Hindlimb muscle (tissue), 1 donor: ENCODE data around the gene ARCN1. TPM values are rescaled to one million over a fixed set of nuclear protein-coding genes. Genes with fewer than 3 reads are reported as not detected.

Experiments used
- DNase-seq: peaks from one replicate; pipeline ENCODE4 v3.0.0-alpha.2; 2013
- polyA plus RNA-seq: library from polyadenylated mRNA; unstranded; fragments of 120-200 nt; gene quantifications from one replicate; pipeline ENCODE4 v1.2.1, GENCODE V29; 2013; ENCODE audit not compliant: insufficient read length

The ARCN1 gene
- polyA plus RNA-seq, result 114 TPM

- peak; percentile 86 for DNase-seq
These were observed at the start of gene ARCN1 for GRCh38 chr11:118572061-118572980. TSS of gene ARCN1 (plus strand) at chr11:118572409. CDS start at chr11:118572548, 139 bp downstream.

GRCh38 chr11:118522571-118523072, 49.6 kb upstream of the ARCN1 start:
- DNase-seq, result no peak

- no peak for DNase-seq
These were observed 47.9 kb upstream of the ARCN1 start for GRCh38 chr11:118524356-118524755.

- DNase-seq, result no peak
These were observed 47.3 kb upstream of the ARCN1 start for GRCh38 chr11:118524757-118525470.

- DNase-seq, result no peak
These were observed 45.5 kb upstream of the ARCN1 start for GRCh38 chr11:118526688-118527087.

GRCh38 chr11:118527109-118527508, 45.1 kb upstream of the ARCN1 start, which contains the start of gene TTC36:
TSS of gene TTC36 (plus strand) at chr11:118527474. CDS start at chr11:118527495, 21 bp downstream.
- DNase-seq, result no peak

- no peak for DNase-seq
These were observed 43.7 kb upstream of the ARCN1 start for GRCh38 chr11:118528511-118528910.

- no peak for DNase-seq
These were observed 42.5 kb upstream of the ARCN1 start for GRCh38 chr11:118529584-118530175.

GRCh38 chr11:118530180-118530682, 42.0 kb upstream of the ARCN1 start:
- peak; percentile 19 for DNase-seq

GRCh38 chr11:118530683-118531596, 41.3 kb upstream of the ARCN1 start, which contains the start of gene TMEM25:
TSS of gene TMEM25 (plus strand) at chr11:118531192. CDS start at chr11:118531802, 610 bp downstream.
- DNase-seq, result peak; percentile 69

- DNase-seq, result no peak
These were observed 40.6 kb upstream of the ARCN1 start for GRCh38 chr11:118531597-118532084.

GRCh38 chr11:118532091-118532490, 40.1 kb upstream of the ARCN1 start:
- no peak for DNase-seq

GRCh38 chr11:118532852-118533768, 39.1 kb upstream of the ARCN1 start:
- DNase-seq, result no peak

- no peak for DNase-seq
These were observed 38.2 kb upstream of the ARCN1 start for GRCh38 chr11:118533769-118534729.

GRCh38 chr11:118535261-118535660, 36.9 kb upstream of the ARCN1 start:
- DNase-seq, result no peak

- no peak for DNase-seq
These were observed 35.5 kb upstream of the ARCN1 start for GRCh38 chr11:118536726-118537125.

GRCh38 chr11:118537409-118537980, 34.7 kb upstream of the ARCN1 start:
- no peak for DNase-seq

- DNase-seq, result no peak
These were observed 28.1 kb upstream of the ARCN1 start for GRCh38 chr11:118544010-118544646.
